MM.1S (cell line): ENCODE data around the gene PODXL2.

Experiments
- DNase-seq: peaks from one replicate; pipeline ENCODE4 v3.0.0-alpha.2; 2015
- H2AFZ ChIP-seq: fragments of 300-600 bp; sonication (generic); 2 replicates; pipeline ENCODE4 v1.6.0; 2016; ENCODE audit warnings: antibody characterized with exemption, low read length
- H3F3A ChIP-seq: fragments of 300-600 bp; sonication (generic); 2 replicates; pipeline ENCODE4 v1.6.1; 2016; ENCODE audit warnings: mild to moderate bottlenecking, antibody characterized with exemption, low read length, moderate library complexity, mixed read lengths; ENCODE audit not compliant: insufficient read depth
- H3K27ac ChIP-seq: fragments of 300-600 bp; sonication (generic); 2 replicates; pipeline ENCODE4 v1.5.1; 2016; ENCODE audit warnings: mild to moderate bottlenecking, low read length
- H3K27me3 ChIP-seq: fragments of 300-600 bp; sonication (generic); replicated peaks from 2 replicates; pipeline ENCODE4 v1.6.0; 2016; ENCODE audit warnings: low read length; ENCODE audit not compliant: insufficient read depth
- H3K36me3 ChIP-seq: fragments of 300-600 bp; sonication (generic); replicated peaks from 2 replicates; pipeline ENCODE4 v1.6.1; 2016; ENCODE audit warnings: mild to moderate bottlenecking, low read length, mixed read lengths; ENCODE audit not compliant: insufficient read depth
- H3K4me1 ChIP-seq: fragments of 300-600 bp; sonication (generic); 2 replicates; pipeline ENCODE4 v1.6.1; 2016; ENCODE audit warnings: low read length, mixed read lengths
- H3K4me2 ChIP-seq: fragments of 300-600 bp; sonication (generic); 2 replicates; pipeline ENCODE4 v1.6.0; 2016; ENCODE audit warnings: low read depth, low read length
- H3K4me3 ChIP-seq: fragments of 300-600 bp; sonication (generic); 2 replicates; pipeline ENCODE4 v1.5.1; 2016; ENCODE audit warnings: low read length, mixed read lengths
- H3K79me2 ChIP-seq: fragments of 300-600 bp; sonication (generic); 2 replicates; pipeline ENCODE4 v1.6.1; 2016; ENCODE audit warnings: mixed run types, low read length, mixed read lengths
- H3K9ac ChIP-seq: fragments of 300-600 bp; sonication (generic); 2 replicates; pipeline ENCODE4 v1.6.1; 2016; ENCODE audit warnings: low read length, mixed read lengths
- H3K9me2 ChIP-seq: fragments of 300-600 bp; sonication (generic); replicated peaks from 2 replicates; pipeline ENCODE4 v1.6.1; 2016; ENCODE audit warnings: mild to moderate bottlenecking, low read length, mixed read lengths; ENCODE audit not compliant: insufficient read depth
- H3K9me3 ChIP-seq: fragments of 300-600 bp; sonication (generic); replicated peaks from 2 replicates; pipeline ENCODE4 v1.6.1; 2016; ENCODE audit warnings: mild to moderate bottlenecking, low read length, mixed read lengths; ENCODE audit not compliant: insufficient read depth
- H4K20me1 ChIP-seq: fragments of 300-600 bp; sonication (generic); 2 replicates; pipeline ENCODE4 v1.6.1; 2016; ENCODE audit warnings: mild to moderate bottlenecking, low read length, moderate library complexity, mixed read lengths; ENCODE audit not compliant: insufficient read depth
- EZH2 ChIP-seq: fragments of 300-600 bp; sonication (generic); optimal IDR thresholded peaks from 2 replicates; pipeline ENCODE3; 2017; ENCODE audit warnings: low read depth, mild to moderate bottlenecking, antibody characterized with exemption, low read length, mixed read lengths
- EZH2phosphoT487 ChIP-seq: fragments of 300-600 bp; sonication (generic); IDR thresholded peaks from 2 replicates; pipeline ENCODE4 v1.6.1; 2018; ENCODE audit warnings: antibody characterized with exemption, low read length
- TF ChIP-seq, protein P1 (sequence below): fragments of 300-600 bp; sonication (generic); IDR thresholded peaks from 2 replicates; pipeline ENCODE4 v1.5.1; 2016; ENCODE audit warnings: antibody characterized with exemption, low read length, mixed read lengths

Gene PODXL2

GRCh38 chr3:127663151-127663550 lies 34.2 kb downstream of the PODXL2 start:
- Histone ChIP-seq H4K20me1 (no peaks in the 10 kb centered on the region), H3K27ac (no peak overlapping the region), H3K27me3 (no peaks in the 10 kb centered on the region), H3K36me3 (no peaks in the 10 kb centered on the region), H3K79me2 (no peaks in the 10 kb centered on the region), H3K4me2 (no peak overlapping the region), H3F3A (no peaks in the 10 kb centered on the region), H3K9ac (no peak overlapping the region), H2AFZ (no peak overlapping the region), H3K4me3 (no peak overlapping the region), H3K9me3 (no peaks in the 10 kb centered on the region), H3K9me2 (no peaks in the 10 kb centered on the region), H3K4me1 (no peaks in the 10 kb centered on the region)
- DNase-seq, result no peak
- no peak for TF ChIP-seq EZH2
- TF ChIP-seq EZH2phosphoT487, result no peak
- TF ChIP-seq, protein P1, sequence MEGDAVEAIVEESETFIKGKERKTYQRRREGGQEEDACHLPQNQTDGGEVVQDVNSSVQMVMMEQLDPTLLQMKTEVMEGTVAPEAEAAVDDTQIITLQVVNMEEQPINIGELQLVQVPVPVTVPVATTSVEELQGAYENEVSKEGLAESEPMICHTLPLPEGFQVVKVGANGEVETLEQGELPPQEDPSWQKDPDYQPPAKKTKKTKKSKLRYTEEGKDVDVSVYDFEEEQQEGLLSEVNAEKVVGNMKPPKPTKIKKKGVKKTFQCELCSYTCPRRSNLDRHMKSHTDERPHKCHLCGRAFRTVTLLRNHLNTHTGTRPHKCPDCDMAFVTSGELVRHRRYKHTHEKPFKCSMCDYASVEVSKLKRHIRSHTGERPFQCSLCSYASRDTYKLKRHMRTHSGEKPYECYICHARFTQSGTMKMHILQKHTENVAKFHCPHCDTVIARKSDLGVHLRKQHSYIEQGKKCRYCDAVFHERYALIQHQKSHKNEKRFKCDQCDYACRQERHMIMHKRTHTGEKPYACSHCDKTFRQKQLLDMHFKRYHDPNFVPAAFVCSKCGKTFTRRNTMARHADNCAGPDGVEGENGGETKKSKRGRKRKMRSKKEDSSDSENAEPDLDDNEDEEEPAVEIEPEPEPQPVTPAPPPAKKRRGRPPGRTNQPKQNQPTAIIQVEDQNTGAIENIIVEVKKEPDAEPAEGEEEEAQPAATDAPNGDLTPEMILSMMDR, result no peak

GRCh38 chr3:127665165-127665564 lies 36.2 kb downstream of the PODXL2 start:
- Histone ChIP-seq H3K79me2 (no peaks in the 10 kb centered on the region), H3K27ac (no peak overlapping the region), H3K4me3 (no peak overlapping the region), H3F3A (no peaks in the 10 kb centered on the region), H4K20me1 (no peaks in the 10 kb centered on the region), H3K9ac (no peak overlapping the region), H3K36me3 (no peaks in the 10 kb centered on the region), H3K9me2 (no peaks in the 10 kb centered on the region), H3K9me3 (no peaks in the 10 kb centered on the region), H3K4me2 (no peak overlapping the region), H3K4me1 (no peaks in the 10 kb centered on the region), H3K27me3 (no peaks in the 10 kb centered on the region), H2AFZ (no peak overlapping the region)
- no peak for TF ChIP-seq EZH2
- TF ChIP-seq, protein P1, result no peak
- TF ChIP-seq EZH2phosphoT487, result no peak
- DNase-seq, result no peak

- H3K9me2 ChIP-seq, result no peaks in the 10 kb centered on the region
- H3K36me3 ChIP-seq, result no peaks in the 10 kb centered on the region
- H3K79me2 ChIP-seq, result no peaks in the 10 kb centered on the region
- no peaks in the 10 kb centered on the region for H3K27me3 ChIP-seq
- DNase-seq, result no peak
- H3K4me2 ChIP-seq, result no peak overlapping the region
- TF ChIP-seq EZH2phosphoT487, result no peak
- TF ChIP-seq EZH2, result no peak
- TF ChIP-seq, protein P1, result no peak
- no peak overlapping the region for H3K9ac ChIP-seq
- H3K4me3 ChIP-seq, result no peak overlapping the region
- H3F3A ChIP-seq, result no peaks in the 10 kb centered on the region
- no peak overlapping the region for H3K27ac ChIP-seq
- no peaks in the 10 kb centered on the region for H3K9me3 ChIP-seq
- H2AFZ ChIP-seq, result no peak overlapping the region
- H4K20me1 ChIP-seq, result no peaks in the 10 kb centered on the region
- H3K4me1 ChIP-seq, result no peaks in the 10 kb centered on the region
Observed at GRCh38 chr3:127665586-127665985, 36.6 kb downstream of the PODXL2 start.
